Measurements from ENCODE around the gene ACTL7B. TPM values are rescaled to one million over a fixed set of nuclear protein-coding genes. Genes with fewer than 3 reads are reported as not detected.
"Not testable (repeated sequence)": the region's sequence is repeated elsewhere in the genome, so short reads cannot be mapped to it uniquely, and the experiment has no call there.

Gene ACTL7B
- total RNA-seq, 1 experiment from 2014 or later = not detected

DNA sequence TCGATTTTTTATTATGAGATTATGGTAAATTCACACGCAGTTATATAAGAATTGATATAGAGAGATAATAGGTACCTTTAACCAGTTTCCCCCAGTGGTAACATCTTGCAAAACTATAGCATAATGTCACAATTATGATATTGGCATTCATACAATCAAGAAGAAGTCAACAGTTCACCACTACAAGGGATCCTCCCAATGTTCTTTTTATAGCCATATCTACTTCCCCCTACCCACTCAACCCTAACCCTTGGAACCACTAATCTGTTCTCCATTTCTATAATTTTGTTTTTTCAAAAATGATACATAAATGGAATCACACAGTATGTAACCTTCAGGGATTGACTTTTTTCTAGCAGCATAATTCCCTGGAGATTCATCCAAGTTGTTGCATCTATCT is 9.8 kb downstream of the ACTL7B start:
- Histone ChIP-seq H3K9me2 (replicated peaks; ENCODE audit: insufficient read depth, low read length) (no peaks in the 10 kb centered on the region), H3K4me2 (ENCODE audit: low read depth, low read length, poor library complexity, severe bottlenecking) (no peak overlapping the region), H3K9me3 (ENCODE audit: low read length) (no peaks in the 10 kb centered on the region), H4K20me1 (ENCODE audit: insufficient read depth, low read depth, low read length) (no peaks in the 10 kb centered on the region), H3K9ac (ENCODE audit: low read length) (no peak overlapping the region), H3K27ac (ENCODE audit: low read length) (no peak overlapping the region), H3K27me3 (ENCODE audit: low read length) (no peaks in the 10 kb centered on the region), H3K79me2 (ENCODE audit: low read length) (no peaks in the 10 kb centered on the region), H3K4me3 (ENCODE audit: low read length) (no peak overlapping the region), H3K36me3 (ENCODE audit: insufficient read depth, low read length) (no peaks in the 10 kb centered on the region), H3K4me1 (ENCODE audit: low read length) (no peaks in the 10 kb centered on the region), H2AFZ (ENCODE audit: low read length) (no peak overlapping the region)
- DNase-seq = no peak

DNA sequence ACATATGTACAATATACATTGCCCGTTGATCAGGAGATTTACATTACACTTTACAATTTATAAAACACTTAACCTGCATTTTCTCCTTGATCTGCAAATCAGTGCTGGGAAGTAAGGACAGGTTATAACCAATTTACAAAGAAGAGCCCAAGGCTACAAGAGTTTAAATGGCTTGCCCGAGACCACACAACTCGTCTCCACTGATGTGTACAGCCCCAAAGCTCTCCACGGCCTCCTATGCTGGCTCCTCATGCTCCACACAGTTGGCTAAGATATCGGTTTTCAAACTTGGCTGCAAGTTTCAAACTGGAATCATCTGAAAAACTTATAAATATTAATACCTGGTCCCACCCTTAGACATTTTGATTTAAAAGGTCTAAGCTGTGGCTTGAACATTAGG is 10.3 kb downstream of the ACTL7B start:
- Histone ChIP-seq H3K9me3 (ENCODE audit: low read length) (no peaks in the 10 kb centered on the region), H4K20me1 (ENCODE audit: insufficient read depth, low read depth, low read length) (no peaks in the 10 kb centered on the region), H3K27me3 (ENCODE audit: low read length) (no peaks in the 10 kb centered on the region), H3K4me2 (ENCODE audit: low read depth, low read length, poor library complexity, severe bottlenecking) (no peak overlapping the region), H3K27ac (ENCODE audit: low read length) (no peak overlapping the region), H3K9me2 (replicated peaks; ENCODE audit: insufficient read depth, low read length) (no peaks in the 10 kb centered on the region), H3K4me1 (ENCODE audit: low read length) (no peaks in the 10 kb centered on the region), H3K36me3 (ENCODE audit: insufficient read depth, low read length) (no peaks in the 10 kb centered on the region), H3K79me2 (ENCODE audit: low read length) (no peaks in the 10 kb centered on the region), H3K4me3 (ENCODE audit: low read length) (no peak overlapping the region), H3K9ac (ENCODE audit: low read length) (no peak overlapping the region), H2AFZ (ENCODE audit: low read length) (no peak overlapping the region)
- no peak for DNase-seq

DNA sequence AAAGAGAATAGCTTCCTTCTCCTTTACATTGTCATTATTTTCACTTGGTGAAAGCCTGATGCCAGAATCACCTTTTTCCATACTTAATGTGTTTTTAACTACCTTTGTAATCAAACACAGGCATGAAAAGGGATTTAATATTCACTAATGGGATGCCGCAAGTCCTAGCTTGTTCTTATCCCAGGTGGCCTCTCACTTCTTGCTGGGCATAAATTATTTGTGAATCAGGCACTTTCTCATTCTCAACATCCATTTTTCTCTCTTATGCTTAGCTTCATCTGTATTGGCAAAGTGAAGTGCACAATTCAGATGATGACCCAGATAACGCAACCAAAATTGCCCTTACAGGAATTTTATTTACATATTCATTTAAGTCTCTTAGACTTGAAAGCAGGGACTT is 10.9 kb downstream of the ACTL7B start:
- H3K4me1 ChIP-seq (ENCODE audit: low read length) = no peaks in the 10 kb centered on the region
- no peak overlapping the region for H3K4me2 ChIP-seq (ENCODE audit: low read depth, low read length, poor library complexity, severe bottlenecking)
- no peak for DNase-seq
- no peaks in the 10 kb centered on the region for H3K9me2 ChIP-seq (replicated peaks; ENCODE audit: insufficient read depth, low read length)
- no peaks in the 10 kb centered on the region for H3K79me2 ChIP-seq (ENCODE audit: low read length)
- H2AFZ ChIP-seq (ENCODE audit: low read length) = no peak overlapping the region
- no peaks in the 10 kb centered on the region for H3K27me3 ChIP-seq (ENCODE audit: low read length)
- H3K9me3 ChIP-seq (ENCODE audit: low read length) = no peaks in the 10 kb centered on the region
- H4K20me1 ChIP-seq (ENCODE audit: insufficient read depth, low read depth, low read length) = no peaks in the 10 kb centered on the region
- no peak overlapping the region for H3K4me3 ChIP-seq (ENCODE audit: low read length)
- H3K27ac ChIP-seq (ENCODE audit: low read length) = no peak overlapping the region
- H3K9ac ChIP-seq (ENCODE audit: low read length) = no peak overlapping the region
- H3K36me3 ChIP-seq (ENCODE audit: insufficient read depth, low read length) = no peaks in the 10 kb centered on the region

DNA sequence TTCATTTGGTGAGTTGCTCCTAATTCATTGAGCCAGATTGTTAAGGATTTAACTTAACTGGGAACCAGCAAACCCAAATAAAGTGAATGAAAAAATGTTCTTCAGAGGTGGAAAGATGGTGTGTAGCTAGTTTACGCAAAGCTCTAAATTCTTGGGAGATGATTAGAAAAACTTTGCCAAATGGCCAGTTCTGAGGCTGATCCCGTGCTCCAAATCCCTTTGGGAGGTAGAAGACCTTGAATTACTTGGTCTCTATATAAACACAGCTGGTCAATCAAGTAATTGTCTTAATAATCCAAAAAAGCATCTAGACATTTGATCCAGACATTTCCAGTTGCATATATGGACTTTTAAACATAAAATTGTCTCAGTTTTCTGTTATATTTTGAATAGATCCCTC is 11.4 kb downstream of the ACTL7B start:
- H3K4me3 ChIP-seq (ENCODE audit: low read length) = no peak overlapping the region
- H3K36me3 ChIP-seq (ENCODE audit: insufficient read depth, low read length) = no peaks in the 10 kb centered on the region
- no peak overlapping the region for H2AFZ ChIP-seq (ENCODE audit: low read length)
- no peaks in the 10 kb centered on the region for H3K4me1 ChIP-seq (ENCODE audit: low read length)
- no peaks in the 10 kb centered on the region for H3K27me3 ChIP-seq (ENCODE audit: low read length)
- no peak overlapping the region for H3K9ac ChIP-seq (ENCODE audit: low read length)
- H3K27ac ChIP-seq (ENCODE audit: low read length) = no peak overlapping the region
- H3K9me3 ChIP-seq (ENCODE audit: low read length) = no peaks in the 10 kb centered on the region
- H4K20me1 ChIP-seq (ENCODE audit: insufficient read depth, low read depth, low read length) = no peaks in the 10 kb centered on the region
- DNase-seq = no peak
- no peaks in the 10 kb centered on the region for H3K9me2 ChIP-seq (replicated peaks; ENCODE audit: insufficient read depth, low read length)
- H3K79me2 ChIP-seq (ENCODE audit: low read length) = no peaks in the 10 kb centered on the region
- H3K4me2 ChIP-seq (ENCODE audit: low read depth, low read length, poor library complexity, severe bottlenecking) = no peak overlapping the region

DNA sequence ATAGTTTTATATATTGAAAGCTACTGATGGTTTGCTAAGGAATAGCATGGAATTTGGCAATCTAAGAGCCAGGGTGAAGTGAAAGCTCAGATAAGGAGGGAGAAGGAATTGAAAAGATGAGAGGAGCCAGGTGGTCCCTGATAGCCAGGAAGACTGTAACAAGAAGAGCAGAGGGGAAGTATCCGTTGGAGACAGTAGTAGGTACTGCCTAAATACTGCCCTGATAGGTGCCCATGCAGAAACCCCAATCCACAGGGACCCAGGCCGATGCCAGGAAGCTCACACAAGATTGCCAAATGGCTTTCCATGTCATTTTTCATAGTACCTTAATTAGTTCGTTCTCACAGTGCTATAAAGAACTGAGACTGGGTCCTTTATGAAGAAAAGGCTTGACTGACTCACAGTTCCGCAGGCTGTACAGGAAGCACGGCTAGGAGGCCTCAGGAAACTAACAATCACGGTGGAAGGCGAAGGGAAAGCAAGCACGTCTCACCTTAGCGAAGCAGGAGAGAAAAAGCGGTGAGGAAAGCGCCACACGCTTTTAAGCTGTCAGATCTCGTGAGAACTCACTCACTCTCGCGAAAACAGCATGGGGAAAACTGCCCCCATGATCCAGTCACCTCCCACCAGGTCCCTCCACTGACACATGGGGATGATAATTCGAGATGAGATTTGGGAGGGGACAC is 13.0 kb downstream of the ACTL7B start:
- Histone ChIP-seq H3K9me2 (replicated peaks; ENCODE audit: insufficient read depth, low read length) (no peaks in the 10 kb centered on the region), H3K27ac (ENCODE audit: low read length) (no peak overlapping the region), H3K4me3 (ENCODE audit: low read length) (no peak overlapping the region), H3K9me3 (ENCODE audit: low read length) (no peaks in the 10 kb centered on the region), H3K4me1 (ENCODE audit: low read length) (no peaks in the 10 kb centered on the region), H4K20me1 (ENCODE audit: insufficient read depth, low read depth, low read length) (no peaks in the 10 kb centered on the region), H3K9ac (ENCODE audit: low read length) (no peak overlapping the region), H3K36me3 (ENCODE audit: insufficient read depth, low read length) (no peaks in the 10 kb centered on the region), H3K4me2 (ENCODE audit: low read depth, low read length, poor library complexity, severe bottlenecking) (no peak overlapping the region), H3K27me3 (ENCODE audit: low read length) (no peaks in the 10 kb centered on the region), H2AFZ (ENCODE audit: low read length) (no peak overlapping the region), H3K79me2 (ENCODE audit: low read length) (no peaks in the 10 kb centered on the region)
- DNase-seq = no peak

DNA sequence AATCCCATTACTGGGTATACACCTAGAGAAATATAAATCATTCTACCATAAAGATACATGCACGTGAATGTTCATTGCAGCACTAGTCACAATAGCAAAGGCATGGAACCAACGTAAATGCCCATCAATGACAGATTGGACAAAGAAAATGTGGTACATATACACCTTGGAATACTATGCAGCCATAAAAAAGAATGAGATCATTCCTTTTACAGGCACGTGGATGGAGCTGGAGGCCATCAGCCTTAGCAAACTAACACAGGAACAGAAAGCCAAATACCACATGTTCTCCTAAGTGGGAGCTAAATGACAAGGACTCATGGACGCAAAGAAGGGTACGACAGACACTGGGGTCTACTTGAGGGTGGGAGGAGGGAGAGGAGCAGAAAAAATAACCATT is 16.2 kb downstream of the ACTL7B start:
- not testable (repeated sequence) for H3K4me2 ChIP-seq (ENCODE audit: low read depth, low read length, poor library complexity, severe bottlenecking); H3K27ac ChIP-seq (ENCODE audit: low read length); H4K20me1 ChIP-seq (ENCODE audit: insufficient read depth, low read depth, low read length); H3K4me3 ChIP-seq (ENCODE audit: low read length); H3K27me3 ChIP-seq (ENCODE audit: low read length); H3K4me1 ChIP-seq (ENCODE audit: low read length); DNase-seq; H3K9me3 ChIP-seq (ENCODE audit: low read length); H3K9ac ChIP-seq (ENCODE audit: low read length); H3K36me3 ChIP-seq (ENCODE audit: insufficient read depth, low read length); H2AFZ ChIP-seq (ENCODE audit: low read length); H3K9me2 ChIP-seq (replicated peaks; ENCODE audit: insufficient read depth, low read length); H3K79me2 ChIP-seq (ENCODE audit: low read length)

DNA sequence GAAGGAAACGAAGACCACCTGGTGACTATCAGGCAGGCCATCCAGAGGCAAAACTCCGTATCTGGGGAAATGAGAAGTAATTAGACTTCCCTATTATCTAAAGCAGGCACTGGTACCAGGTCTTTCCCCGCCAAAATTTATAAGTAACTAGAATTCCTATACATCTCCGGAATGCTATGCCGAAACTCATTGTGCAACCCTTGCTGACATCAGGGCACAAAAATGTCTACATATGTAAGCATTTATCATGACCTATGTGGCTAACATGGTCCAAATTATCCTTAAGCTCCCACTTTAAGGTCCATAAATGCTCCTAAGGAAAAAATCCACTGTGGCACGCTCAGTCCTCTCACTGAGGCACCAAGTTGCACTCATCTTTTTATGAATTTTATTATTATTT is 17.8 kb downstream of the ACTL7B start:
- Histone ChIP-seq H3K27ac (ENCODE audit: low read length) (no peak overlapping the region), H2AFZ (ENCODE audit: low read length) (no peak overlapping the region), H3K36me3 (ENCODE audit: insufficient read depth, low read length) (no peaks in the 10 kb centered on the region), H3K4me2 (ENCODE audit: low read depth, low read length, poor library complexity, severe bottlenecking) (no peak overlapping the region), H3K9me2 (replicated peaks; ENCODE audit: insufficient read depth, low read length) (no peaks in the 10 kb centered on the region), H3K79me2 (ENCODE audit: low read length) (no peaks in the 10 kb centered on the region), H3K4me3 (ENCODE audit: low read length) (no peak overlapping the region), H3K4me1 (ENCODE audit: low read length) (no peaks in the 10 kb centered on the region), H3K9me3 (ENCODE audit: low read length) (no peaks in the 10 kb centered on the region), H4K20me1 (ENCODE audit: insufficient read depth, low read depth, low read length) (no peaks in the 10 kb centered on the region), H3K9ac (ENCODE audit: low read length) (no peak overlapping the region), H3K27me3 (ENCODE audit: low read length) (no peaks in the 10 kb centered on the region)
- no peak for DNase-seq

DNA sequence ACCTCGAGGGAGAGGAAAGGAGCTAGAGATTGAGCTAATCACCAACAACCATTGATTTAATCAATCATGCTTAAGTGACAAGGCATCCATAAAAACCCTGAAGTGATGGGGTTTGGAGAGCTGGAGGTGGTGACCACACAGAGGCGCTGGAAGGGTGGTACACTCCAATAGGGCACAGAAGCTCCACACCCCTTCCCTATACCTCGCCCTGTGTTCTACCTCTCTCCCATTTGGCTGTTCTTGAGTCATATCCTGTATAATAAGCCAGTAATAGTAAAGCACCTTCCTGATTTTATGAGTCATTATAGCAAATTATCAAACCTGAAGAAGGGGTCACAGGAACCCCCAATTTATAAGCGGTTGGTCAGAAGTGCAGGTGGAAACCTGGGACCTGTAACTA is 18.3 kb downstream of the ACTL7B start:
- H3K4me3 ChIP-seq (ENCODE audit: low read length) = no peak overlapping the region
- DNase-seq = no peak
- H3K27ac ChIP-seq (ENCODE audit: low read length) = no peak overlapping the region
- no peaks in the 10 kb centered on the region for H3K9me3 ChIP-seq (ENCODE audit: low read length)
- H3K36me3 ChIP-seq (ENCODE audit: insufficient read depth, low read length) = no peaks in the 10 kb centered on the region
- H3K4me1 ChIP-seq (ENCODE audit: low read length) = no peaks in the 10 kb centered on the region
- no peak overlapping the region for H2AFZ ChIP-seq (ENCODE audit: low read length)
- no peaks in the 10 kb centered on the region for H3K79me2 ChIP-seq (ENCODE audit: low read length)
- H3K4me2 ChIP-seq (ENCODE audit: low read depth, low read length, poor library complexity, severe bottlenecking) = no peak overlapping the region
- H3K9me2 ChIP-seq (replicated peaks; ENCODE audit: insufficient read depth, low read length) = no peaks in the 10 kb centered on the region
- H3K27me3 ChIP-seq (ENCODE audit: low read length) = no peaks in the 10 kb centered on the region
- no peaks in the 10 kb centered on the region for H4K20me1 ChIP-seq (ENCODE audit: insufficient read depth, low read depth, low read length)
- no peak overlapping the region for H3K9ac ChIP-seq (ENCODE audit: low read length)

DNA sequence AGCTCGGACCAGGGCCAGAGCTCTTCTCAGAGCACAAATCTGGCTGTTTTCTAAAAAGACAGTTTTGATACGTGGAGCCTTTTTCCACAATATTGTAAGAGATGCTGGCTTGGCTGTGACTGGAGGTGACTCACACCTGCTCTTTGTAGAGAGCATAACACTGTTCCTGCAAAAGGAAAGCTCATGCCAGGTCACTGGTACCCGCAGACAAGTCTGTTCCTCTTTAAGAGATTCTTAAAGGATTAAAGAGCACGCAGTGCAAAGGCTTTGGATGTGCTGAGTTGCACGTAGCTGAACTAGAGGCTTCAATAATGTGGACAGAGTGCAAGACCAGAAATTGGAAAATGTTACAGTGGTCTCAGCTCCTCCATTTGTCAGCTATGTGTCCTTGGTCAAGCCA is 19.0 kb downstream of the ACTL7B start:
- H4K20me1 ChIP-seq (ENCODE audit: insufficient read depth, low read depth, low read length) = no peaks in the 10 kb centered on the region
- H3K36me3 ChIP-seq (ENCODE audit: insufficient read depth, low read length) = no peaks in the 10 kb centered on the region
- no peaks in the 10 kb centered on the region for H3K9me3 ChIP-seq (ENCODE audit: low read length)
- H3K79me2 ChIP-seq (ENCODE audit: low read length) = no peaks in the 10 kb centered on the region
- no peak overlapping the region for H3K4me2 ChIP-seq (ENCODE audit: low read depth, low read length, poor library complexity, severe bottlenecking)
- no peak overlapping the region for H3K4me3 ChIP-seq (ENCODE audit: low read length)
- no peaks in the 10 kb centered on the region for H3K9me2 ChIP-seq (replicated peaks; ENCODE audit: insufficient read depth, low read length)
- H3K27ac ChIP-seq (ENCODE audit: low read length) = no peak overlapping the region
- no peak overlapping the region for H3K9ac ChIP-seq (ENCODE audit: low read length)
- no peaks in the 10 kb centered on the region for H3K4me1 ChIP-seq (ENCODE audit: low read length)
- no peak overlapping the region for H2AFZ ChIP-seq (ENCODE audit: low read length)
- DNase-seq = no peak
- H3K27me3 ChIP-seq (ENCODE audit: low read length) = no peaks in the 10 kb centered on the region

Measured in Karpas-422 (cell line).